Sigmoid colon (tissue), 4 donors: ENCODE data around the gene MACROD2.

Experiments used
- CTCF ChIP-seq, 4 experiments: fragments of 450-650 bp in 3 of 4; fragments of 200-600 bp in 1 of 4; IDR thresholded peaks; one replicate each; pipeline ENCODE4 v1.5.1; 2016 to 2019; ENCODE audit warnings: antibody characterized with exemption in 4 of 4, mild to moderate bottlenecking in 3 of 4, moderate library complexity in 2 of 4
- EP300 ChIP-seq, 4 donors: sonication (generic); formaldehyde crosslinking; IDR thresholded peaks; one replicate each; pipeline ENCODE4 v1.6.1; 2017; ENCODE audit warnings: antibody characterized with exemption in 4 of 4
- POLR2AphosphoS5 ChIP-seq, 4 donors: sonication (generic); formaldehyde crosslinking; IDR thresholded peaks; one replicate each; pipeline ENCODE4 v1.6.1; 2017; ENCODE audit warnings: antibody characterized with exemption in 4 of 4

- TF ChIP-seq CTCF (IDR thresholded peaks at IDR 0.05) (no peak), EP300 (IDR thresholded peaks at IDR 0.05) (no peak), POLR2AphosphoS5 (IDR thresholded peaks at IDR 0.05) (no peak)
Measured at GRCh38 chr20:15496501-15497039, 1501.3 kb downstream of the MACROD2 start.
